ENCODE data around the gene NTRK3.

Gene NTRK3

GRCh38 chr15:87940768-87941167 is 315.8 kb downstream of the NTRK3 start:
- H3K27ac Mint-ChIP-seq = no peak overlapping the region
- no peaks in the 10 kb centered on the region for H3K36me3 Mint-ChIP-seq (ENCODE audit: low read depth)
- H3K9me3 Mint-ChIP-seq = no peaks in the 10 kb centered on the region
- no peaks in the 10 kb centered on the region for H3K27me3 Mint-ChIP-seq (ENCODE audit: low read depth)
- H3K4me3 Mint-ChIP-seq = no peak overlapping the region
- H3K4me1 Mint-ChIP-seq (ENCODE audit: low read depth) = no peaks in the 10 kb centered on the region

- Mint-ChIP-seq H3K4me3 (no peak overlapping the region), H3K4me1 (ENCODE audit: low read depth) (no peaks in the 10 kb centered on the region)
These were observed 316.6 kb downstream of the NTRK3 start for GRCh38 chr15:87939848-87940457.

GRCh38 chr15:87938031-87938430 is 318.5 kb downstream of the NTRK3 start:
- no peaks in the 10 kb centered on the region for H3K27me3 Mint-ChIP-seq (ENCODE audit: low read depth)
- no peaks in the 10 kb centered on the region for H3K36me3 Mint-ChIP-seq (ENCODE audit: low read depth)
- no peaks in the 10 kb centered on the region for H3K9me3 Mint-ChIP-seq
- H3K4me1 Mint-ChIP-seq (ENCODE audit: low read depth) = no peaks in the 10 kb centered on the region
- H3K4me3 Mint-ChIP-seq = no peak overlapping the region
- H3K27ac Mint-ChIP-seq = no peak overlapping the region

More at GRCh38 chr15:87939848-87940457, 316.6 kb downstream of the NTRK3 start:
- no peaks in the 10 kb centered on the region for H3K27me3 Mint-ChIP-seq (ENCODE audit: low read depth)
- H3K9me3 Mint-ChIP-seq = no peaks in the 10 kb centered on the region
- no peaks in the 10 kb centered on the region for H3K36me3 Mint-ChIP-seq (ENCODE audit: low read depth)
- no peak overlapping the region for H3K27ac Mint-ChIP-seq

GRCh38 chr15:87935583-87935982 is 321.0 kb downstream of the NTRK3 start:
- H3K4me3 Mint-ChIP-seq = no peak overlapping the region
- no peaks in the 10 kb centered on the region for H3K9me3 Mint-ChIP-seq
- no peaks in the 10 kb centered on the region for H3K4me1 Mint-ChIP-seq (ENCODE audit: low read depth)
- no peaks in the 10 kb centered on the region for H3K36me3 Mint-ChIP-seq (ENCODE audit: low read depth)
- no peak overlapping the region for H3K27ac Mint-ChIP-seq
- H3K27me3 Mint-ChIP-seq (ENCODE audit: low read depth) = no peaks in the 10 kb centered on the region

- no peaks in the 10 kb centered on the region for H3K36me3 Mint-ChIP-seq (ENCODE audit: low read depth)
- no peak overlapping the region for H3K4me3 Mint-ChIP-seq
- H3K9me3 Mint-ChIP-seq = no peaks in the 10 kb centered on the region
- no peaks in the 10 kb centered on the region for H3K4me1 Mint-ChIP-seq (ENCODE audit: low read depth)
- H3K27ac Mint-ChIP-seq = no peak overlapping the region
- no peaks in the 10 kb centered on the region for H3K27me3 Mint-ChIP-seq (ENCODE audit: low read depth)
These were observed 325.0 kb downstream of the NTRK3 start for GRCh38 chr15:87931584-87931983.

GRCh38 chr15:87930457-87930856 is 326.1 kb downstream of the NTRK3 start:
- Mint-ChIP-seq H3K4me3 (no peak overlapping the region), H3K9me3 (no peaks in the 10 kb centered on the region), H3K27ac (no peak overlapping the region), H3K36me3 (ENCODE audit: low read depth) (no peaks in the 10 kb centered on the region), H3K27me3 (ENCODE audit: low read depth) (no peaks in the 10 kb centered on the region), H3K4me1 (ENCODE audit: low read depth) (no peaks in the 10 kb centered on the region)

GRCh38 chr15:87929841-87930240 is 326.7 kb downstream of the NTRK3 start:
- no peaks in the 10 kb centered on the region for H3K27me3 Mint-ChIP-seq (ENCODE audit: low read depth)
- no peak overlapping the region for H3K4me3 Mint-ChIP-seq
- no peaks in the 10 kb centered on the region for H3K36me3 Mint-ChIP-seq (ENCODE audit: low read depth)
- H3K4me1 Mint-ChIP-seq (ENCODE audit: low read depth) = no peaks in the 10 kb centered on the region
- no peaks in the 10 kb centered on the region for H3K9me3 Mint-ChIP-seq
- no peak overlapping the region for H3K27ac Mint-ChIP-seq

- Mint-ChIP-seq H3K4me1 (ENCODE audit: low read depth) (no peaks in the 10 kb centered on the region), H3K36me3 (ENCODE audit: low read depth) (no peaks in the 10 kb centered on the region), H3K27ac (no peak overlapping the region), H3K4me3 (no peak overlapping the region), H3K9me3 (peaks cover 3% of the 10 kb centered on the region), H3K27me3 (ENCODE audit: low read depth) (no peaks in the 10 kb centered on the region)
These were observed 332.1 kb downstream of the NTRK3 start for GRCh38 chr15:87924433-87924832.

- no peak overlapping the region for H3K4me3 Mint-ChIP-seq
- H3K27ac Mint-ChIP-seq = no peak overlapping the region
- H3K4me1 Mint-ChIP-seq (ENCODE audit: low read depth) = no peaks in the 10 kb centered on the region
- H3K36me3 Mint-ChIP-seq (ENCODE audit: low read depth) = no peaks in the 10 kb centered on the region
- H3K27me3 Mint-ChIP-seq (ENCODE audit: low read depth) = no peaks in the 10 kb centered on the region
- H3K9me3 Mint-ChIP-seq = peaks cover 7% of the 10 kb centered on the region
These were observed 337.5 kb downstream of the NTRK3 start for GRCh38 chr15:87919064-87919463.

GRCh38 chr15:87917480-87917879 is 339.1 kb downstream of the NTRK3 start:
- Mint-ChIP-seq H3K36me3 (ENCODE audit: low read depth) (no peaks in the 10 kb centered on the region), H3K4me3 (no peak overlapping the region), H3K27me3 (ENCODE audit: low read depth) (no peaks in the 10 kb centered on the region), H3K4me1 (ENCODE audit: low read depth) (no peaks in the 10 kb centered on the region), H3K27ac (no peak overlapping the region), H3K9me3 (peaks cover 7% of the 10 kb centered on the region)

- peaks cover 7% of the 10 kb centered on the region for H3K9me3 Mint-ChIP-seq
- H3K27ac Mint-ChIP-seq = no peak overlapping the region
- no peaks in the 10 kb centered on the region for H3K36me3 Mint-ChIP-seq (ENCODE audit: low read depth)
- no peak overlapping the region for H3K4me3 Mint-ChIP-seq
- no peaks in the 10 kb centered on the region for H3K4me1 Mint-ChIP-seq (ENCODE audit: low read depth)
- H3K27me3 Mint-ChIP-seq (ENCODE audit: low read depth) = no peaks in the 10 kb centered on the region
These were observed 340.3 kb downstream of the NTRK3 start for GRCh38 chr15:87916208-87916607.

GRCh38 chr15:87910301-87910700 is 346.2 kb downstream of the NTRK3 start:
- no peak overlapping the region for H3K4me3 Mint-ChIP-seq
- H3K36me3 Mint-ChIP-seq (ENCODE audit: low read depth) = no peaks in the 10 kb centered on the region
- no peaks in the 10 kb centered on the region for H3K4me1 Mint-ChIP-seq (ENCODE audit: low read depth)
- H3K9me3 Mint-ChIP-seq = no peaks in the 10 kb centered on the region
- H3K27ac Mint-ChIP-seq = no peak overlapping the region
- H3K27me3 Mint-ChIP-seq (ENCODE audit: low read depth) = no peaks in the 10 kb centered on the region

- no peaks in the 10 kb centered on the region for H3K36me3 Mint-ChIP-seq (ENCODE audit: low read depth)
- H3K4me3 Mint-ChIP-seq = no peak overlapping the region
- H3K9me3 Mint-ChIP-seq = no peaks in the 10 kb centered on the region
- no peak overlapping the region for H3K27ac Mint-ChIP-seq
- H3K4me1 Mint-ChIP-seq (ENCODE audit: low read depth) = no peaks in the 10 kb centered on the region
- no peaks in the 10 kb centered on the region for H3K27me3 Mint-ChIP-seq (ENCODE audit: low read depth)
These were observed 348.7 kb downstream of the NTRK3 start for GRCh38 chr15:87907676-87908446.

GRCh38 chr15:87906444-87906843 is 350.1 kb downstream of the NTRK3 start:
- no peak overlapping the region for H3K4me3 Mint-ChIP-seq
- no peak overlapping the region for H3K27ac Mint-ChIP-seq
- no peaks in the 10 kb centered on the region for H3K4me1 Mint-ChIP-seq (ENCODE audit: low read depth)
- no peaks in the 10 kb centered on the region for H3K9me3 Mint-ChIP-seq
- no peaks in the 10 kb centered on the region for H3K36me3 Mint-ChIP-seq (ENCODE audit: low read depth)
- no peaks in the 10 kb centered on the region for H3K27me3 Mint-ChIP-seq (ENCODE audit: low read depth)

- no peaks in the 10 kb centered on the region for H3K27me3 Mint-ChIP-seq (ENCODE audit: low read depth)
- no peak overlapping the region for H3K4me3 Mint-ChIP-seq
- no peaks in the 10 kb centered on the region for H3K36me3 Mint-ChIP-seq (ENCODE audit: low read depth)
- H3K9me3 Mint-ChIP-seq = no peaks in the 10 kb centered on the region
- no peak overlapping the region for H3K27ac Mint-ChIP-seq
- no peaks in the 10 kb centered on the region for H3K4me1 Mint-ChIP-seq (ENCODE audit: low read depth)
These were observed 353.6 kb downstream of the NTRK3 start for GRCh38 chr15:87902772-87903426.

Measured in T-helper 1 cell treated with Interleukin-12 subunit alpha and Interleukin-12 subunit beta and Interleukin-4 antibody, amounts not matched to agents 30 μg/mL and 1 μg/mL, for 36 hours (primary cell).